MM.1S (cell line): ENCODE results near the gene CR2.
A peak's percentile ranks its signal among the peaks of the same experiment; 100 is the strongest.

Source experiments
- DNase-seq: peaks from one replicate; pipeline ENCODE4 v3.0.0-alpha.2; 2015
- H2AFZ ChIP-seq: fragments of 300-600 bp; sonication (generic); 2 replicates; pipeline ENCODE4 v1.6.0; 2016; ENCODE audit warnings: antibody characterized with exemption, low read length
- H3F3A ChIP-seq: fragments of 300-600 bp; sonication (generic); 2 replicates; pipeline ENCODE4 v1.6.1; 2016; ENCODE audit warnings: mild to moderate bottlenecking, antibody characterized with exemption, low read length, moderate library complexity, mixed read lengths; ENCODE audit not compliant: insufficient read depth
- H3K27ac ChIP-seq: fragments of 300-600 bp; sonication (generic); 2 replicates; pipeline ENCODE4 v1.5.1; 2016; ENCODE audit warnings: mild to moderate bottlenecking, low read length
- H3K27me3 ChIP-seq: fragments of 300-600 bp; sonication (generic); replicated peaks from 2 replicates; pipeline ENCODE4 v1.6.0; 2016; ENCODE audit warnings: low read length; ENCODE audit not compliant: insufficient read depth
- H3K36me3 ChIP-seq: fragments of 300-600 bp; sonication (generic); replicated peaks from 2 replicates; pipeline ENCODE4 v1.6.1; 2016; ENCODE audit warnings: mild to moderate bottlenecking, low read length, mixed read lengths; ENCODE audit not compliant: insufficient read depth
- H3K4me1 ChIP-seq: fragments of 300-600 bp; sonication (generic); 2 replicates; pipeline ENCODE4 v1.6.1; 2016; ENCODE audit warnings: low read length, mixed read lengths
- H3K4me2 ChIP-seq: fragments of 300-600 bp; sonication (generic); 2 replicates; pipeline ENCODE4 v1.6.0; 2016; ENCODE audit warnings: low read depth, low read length
- H3K4me3 ChIP-seq: fragments of 300-600 bp; sonication (generic); 2 replicates; pipeline ENCODE4 v1.5.1; 2016; ENCODE audit warnings: low read length, mixed read lengths
- H3K79me2 ChIP-seq: fragments of 300-600 bp; sonication (generic); 2 replicates; pipeline ENCODE4 v1.6.1; 2016; ENCODE audit warnings: mixed run types, low read length, mixed read lengths
- H3K9ac ChIP-seq: fragments of 300-600 bp; sonication (generic); 2 replicates; pipeline ENCODE4 v1.6.1; 2016; ENCODE audit warnings: low read length, mixed read lengths
- H3K9me2 ChIP-seq: fragments of 300-600 bp; sonication (generic); replicated peaks from 2 replicates; pipeline ENCODE4 v1.6.1; 2016; ENCODE audit warnings: mild to moderate bottlenecking, low read length, mixed read lengths; ENCODE audit not compliant: insufficient read depth
- H3K9me3 ChIP-seq: fragments of 300-600 bp; sonication (generic); replicated peaks from 2 replicates; pipeline ENCODE4 v1.6.1; 2016; ENCODE audit warnings: mild to moderate bottlenecking, low read length, mixed read lengths; ENCODE audit not compliant: insufficient read depth
- H4K20me1 ChIP-seq: fragments of 300-600 bp; sonication (generic); 2 replicates; pipeline ENCODE4 v1.6.1; 2016; ENCODE audit warnings: mild to moderate bottlenecking, low read length, moderate library complexity, mixed read lengths; ENCODE audit not compliant: insufficient read depth
- CTCF ChIP-seq: fragments of 300-600 bp; sonication (generic); IDR thresholded peaks from 2 replicates; pipeline ENCODE4 v1.5.1; 2016; ENCODE audit warnings: antibody characterized with exemption, low read length, mixed read lengths
- EZH2 ChIP-seq: fragments of 300-600 bp; sonication (generic); optimal IDR thresholded peaks from 2 replicates; pipeline ENCODE3; 2017; ENCODE audit warnings: low read depth, mild to moderate bottlenecking, antibody characterized with exemption, low read length, mixed read lengths
- EZH2phosphoT487 ChIP-seq: fragments of 300-600 bp; sonication (generic); IDR thresholded peaks from 2 replicates; pipeline ENCODE4 v1.6.1; 2018; ENCODE audit warnings: antibody characterized with exemption, low read length

CR2 gene

GRCh38 chr1:207497941-207498340, 43.8 kb downstream of the CR2 start:
- no peaks in the 10 kb centered on the region for H3K36me3 ChIP-seq
- peaks cover 28% of the 10 kb centered on the region for H3K27me3 ChIP-seq
- no peak for TF ChIP-seq CTCF
- no peak for TF ChIP-seq EZH2phosphoT487
- no peak for TF ChIP-seq EZH2
- no peak overlapping the region for H3K4me3 ChIP-seq
- H4K20me1 ChIP-seq: no peaks in the 10 kb centered on the region
- H2AFZ ChIP-seq: no peak overlapping the region
- H3F3A ChIP-seq: no peaks in the 10 kb centered on the region
- no peaks in the 10 kb centered on the region for H3K79me2 ChIP-seq
- H3K9me2 ChIP-seq: no peaks in the 10 kb centered on the region
- no peak for DNase-seq
- H3K27ac ChIP-seq: no peak overlapping the region
- H3K4me1 ChIP-seq: peaks cover 3% of the 10 kb centered on the region; the same call in 1 of the 2 replicates
- H3K9ac ChIP-seq: no peak overlapping the region
- no peak overlapping the region for H3K4me2 ChIP-seq
- no peaks in the 10 kb centered on the region for H3K9me3 ChIP-seq

- DNase-seq: peak; percentile 80
- no peaks in the 10 kb centered on the region for H4K20me1 ChIP-seq
- TF ChIP-seq CTCF (peak; percentile 94), EZH2phosphoT487 (no peak), EZH2 (no peak)
- H3K4me1 ChIP-seq: peaks cover 3% of the 10 kb centered on the region; the same call in 1 of the 2 replicates
- no peaks in the 10 kb centered on the region for H3K9me2 ChIP-seq
- H3K9ac ChIP-seq: no peak overlapping the region
- H3K9me3 ChIP-seq: no peaks in the 10 kb centered on the region
- H3K27ac ChIP-seq: no peak overlapping the region
- no peak overlapping the region for H3K4me2 ChIP-seq
- H3F3A ChIP-seq: no peaks in the 10 kb centered on the region
- no peak overlapping the region for H2AFZ ChIP-seq
- H3K27me3 ChIP-seq: peaks cover 21% of the 10 kb centered on the region
- no peaks in the 10 kb centered on the region for H3K79me2 ChIP-seq
- no peak overlapping the region for H3K4me3 ChIP-seq
- no peaks in the 10 kb centered on the region for H3K36me3 ChIP-seq
These were observed 45.4 kb downstream of the CR2 start for GRCh38 chr1:207499573-207499972.

GRCh38 chr1:207500306-207500705, 46.2 kb downstream of the CR2 start:
- no peak for DNase-seq
- peaks cover 18% of the 10 kb centered on the region for H3K27me3 ChIP-seq
- H3K9me2 ChIP-seq: no peaks in the 10 kb centered on the region
- peaks cover 3% of the 10 kb centered on the region; the same call in 1 of the 2 replicates for H3K4me1 ChIP-seq
- no peak overlapping the region for H3K27ac ChIP-seq
- no peak overlapping the region for H3K4me2 ChIP-seq
- no peak for TF ChIP-seq CTCF
- TF ChIP-seq EZH2phosphoT487: no peak
- TF ChIP-seq EZH2: no peak
- no peak overlapping the region for H3K4me3 ChIP-seq
- H3F3A ChIP-seq: no peaks in the 10 kb centered on the region
- no peaks in the 10 kb centered on the region for H3K79me2 ChIP-seq
- H4K20me1 ChIP-seq: no peaks in the 10 kb centered on the region
- H3K9ac ChIP-seq: no peak overlapping the region
- H2AFZ ChIP-seq: no peak overlapping the region
- H3K36me3 ChIP-seq: no peaks in the 10 kb centered on the region
- no peaks in the 10 kb centered on the region for H3K9me3 ChIP-seq

- Histone ChIP-seq H4K20me1 (no peaks in the 10 kb centered on the region), H3K27ac (no peak overlapping the region), H3K79me2 (no peaks in the 10 kb centered on the region), H3F3A (no peaks in the 10 kb centered on the region), H2AFZ (no peak overlapping the region), H3K9me3 (no peaks in the 10 kb centered on the region), H3K4me3 (no peak overlapping the region), H3K36me3 (no peaks in the 10 kb centered on the region), H3K4me2 (no peak overlapping the region), H3K27me3 (peaks cover 18% of the 10 kb centered on the region), H3K9ac (no peak overlapping the region), H3K4me1 (no peaks in the 10 kb centered on the region), H3K9me2 (no peaks in the 10 kb centered on the region)
- DNase-seq: no peak
- TF ChIP-seq EZH2phosphoT487: no peak
- TF ChIP-seq CTCF: no peak
- no peak for TF ChIP-seq EZH2
These were observed 46.9 kb downstream of the CR2 start for GRCh38 chr1:207501071-207501470.
